ENCODE data around the gene DLX4.

GRCh38 chr17:49935526-49936210 is 33.3 kb upstream of the DLX4 start:
- TF ChIP-seq POLR2A (IDR thresholded peaks at IDR 0.05) (no peak), CTCF (IDR thresholded peaks at IDR 0.05) (no peak)

Measured in esophagus squamous epithelium (tissue), 4 donors.